Measurements from ENCODE around the gene PLEKHJ1. TPM values are rescaled to one million over a fixed set of nuclear protein-coding genes. Genes with fewer than 3 reads are reported as not detected.

Gene PLEKHJ1
- total and polyA plus RNA-seq, 2 of the 13 experiments (the other 11 are each of a cell fraction or from before 2014, with no cell fraction given): 70.5 to 130 TPM

DNA sequence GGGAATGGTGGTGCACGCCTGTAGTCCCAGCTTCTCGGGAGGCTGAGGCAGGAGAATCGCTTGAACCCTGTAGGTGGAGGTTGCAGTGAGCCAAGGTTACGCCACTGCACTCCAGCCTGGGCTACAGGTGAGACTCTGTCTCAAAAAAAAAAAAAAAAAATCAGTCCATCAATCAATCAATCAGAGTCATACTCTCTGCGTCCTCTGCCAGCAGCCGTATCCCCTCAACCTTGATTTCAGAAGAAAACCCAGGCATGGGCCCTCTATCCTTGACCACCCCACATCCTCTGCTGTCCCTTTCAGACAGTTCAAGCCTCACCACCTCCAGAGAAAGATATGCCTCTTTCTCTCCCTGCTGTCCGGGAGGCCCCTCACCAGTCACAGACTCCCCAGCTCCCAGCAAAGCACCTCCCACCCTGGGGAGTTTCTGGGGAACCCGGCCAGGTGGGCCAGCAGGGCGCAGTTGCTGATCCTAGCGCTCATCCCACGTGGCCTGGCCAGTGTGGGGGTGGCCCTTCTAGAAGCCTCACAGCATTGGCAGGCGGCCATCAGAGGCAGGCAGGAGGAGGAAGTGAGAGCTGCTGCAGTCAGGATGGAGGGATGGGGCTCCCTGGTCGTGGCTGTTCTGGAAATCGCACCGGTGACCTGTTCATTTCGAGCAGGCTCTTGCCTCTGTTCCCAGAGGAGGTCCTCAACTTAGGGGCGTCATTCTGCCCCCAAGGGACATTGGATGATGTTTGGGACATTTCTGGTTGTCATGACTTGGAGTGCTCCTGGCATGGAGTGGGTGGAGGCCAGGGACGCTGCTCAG is 30.3 kb upstream of the PLEKHJ1 start (continued):
- TF ChIP-seq, protein P1, sequence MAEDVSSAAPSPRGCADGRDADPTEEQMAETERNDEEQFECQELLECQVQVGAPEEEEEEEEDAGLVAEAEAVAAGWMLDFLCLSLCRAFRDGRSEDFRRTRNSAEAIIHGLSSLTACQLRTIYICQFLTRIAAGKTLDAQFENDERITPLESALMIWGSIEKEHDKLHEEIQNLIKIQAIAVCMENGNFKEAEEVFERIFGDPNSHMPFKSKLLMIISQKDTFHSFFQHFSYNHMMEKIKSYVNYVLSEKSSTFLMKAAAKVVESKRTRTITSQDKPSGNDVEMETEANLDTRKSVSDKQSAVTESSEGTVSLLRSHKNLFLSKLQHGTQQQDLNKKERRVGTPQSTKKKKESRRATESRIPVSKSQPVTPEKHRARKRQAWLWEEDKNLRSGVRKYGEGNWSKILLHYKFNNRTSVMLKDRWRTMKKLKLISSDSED (CRISPR knock-in tag; IDR thresholded peaks at IDR 0.05): no peak
- peak; percentile 30; the same call in 1 of the 2 replicates for TF ChIP-seq SP5 (CRISPR knock-in tag; IDR thresholded peaks at IDR 0.05; ENCODE audit: borderline replicate concordance, low read depth)
- peak; percentile 28; the same call in 1 of the 2 replicates for TF ChIP-seq SP4 (CRISPR knock-in tag; IDR thresholded peaks at IDR 0.05)
- peak in 1 of 2 experiments; percentile 45; a peak in 1 of 4 replicates for TF ChIP-seq KLF16 (CRISPR knock-in tag; IDR thresholded peaks at IDR 0.05)
- TF ChIP-seq, protein P2, sequence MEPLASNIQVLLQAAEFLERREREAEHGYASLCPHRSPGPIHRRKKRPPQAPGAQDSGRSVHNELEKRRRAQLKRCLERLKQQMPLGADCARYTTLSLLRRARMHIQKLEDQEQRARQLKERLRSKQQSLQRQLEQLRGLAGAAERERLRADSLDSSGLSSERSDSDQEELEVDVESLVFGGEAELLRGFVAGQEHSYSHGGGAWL (CRISPR knock-in tag; IDR thresholded peaks at IDR 0.05): peak; percentile 79; the same call in 1 of the 2 replicates
- TF ChIP-seq ZNF605 (CRISPR knock-in tag; IDR thresholded peaks at IDR 0.05): peak; percentile 77; the same call in 1 of the 2 replicates
- TF ChIP-seq, protein P3, sequence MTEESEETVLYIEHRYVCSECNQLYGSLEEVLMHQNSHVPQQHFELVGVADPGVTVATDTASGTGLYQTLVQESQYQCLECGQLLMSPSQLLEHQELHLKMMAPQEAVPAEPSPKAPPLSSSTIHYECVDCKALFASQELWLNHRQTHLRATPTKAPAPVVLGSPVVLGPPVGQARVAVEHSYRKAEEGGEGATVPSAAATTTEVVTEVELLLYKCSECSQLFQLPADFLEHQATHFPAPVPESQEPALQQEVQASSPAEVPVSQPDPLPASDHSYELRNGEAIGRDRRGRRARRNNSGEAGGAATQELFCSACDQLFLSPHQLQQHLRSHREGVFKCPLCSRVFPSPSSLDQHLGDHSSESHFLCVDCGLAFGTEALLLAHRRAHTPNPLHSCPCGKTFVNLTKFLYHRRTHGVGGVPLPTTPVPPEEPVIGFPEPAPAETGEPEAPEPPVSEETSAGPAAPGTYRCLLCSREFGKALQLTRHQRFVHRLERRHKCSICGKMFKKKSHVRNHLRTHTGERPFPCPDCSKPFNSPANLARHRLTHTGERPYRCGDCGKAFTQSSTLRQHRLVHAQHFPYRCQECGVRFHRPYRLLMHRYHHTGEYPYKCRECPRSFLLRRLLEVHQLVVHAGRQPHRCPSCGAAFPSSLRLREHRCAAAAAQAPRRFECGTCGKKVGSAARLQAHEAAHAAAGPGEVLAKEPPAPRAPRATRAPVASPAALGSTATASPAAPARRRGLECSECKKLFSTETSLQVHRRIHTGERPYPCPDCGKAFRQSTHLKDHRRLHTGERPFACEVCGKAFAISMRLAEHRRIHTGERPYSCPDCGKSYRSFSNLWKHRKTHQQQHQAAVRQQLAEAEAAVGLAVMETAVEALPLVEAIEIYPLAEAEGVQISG (CRISPR knock-in tag; IDR thresholded peaks at IDR 0.05): peak; percentile 19; the same call in 1 of the 2 replicates
- peak; percentile 43; the same call in 1 of the 2 replicates for TF ChIP-seq SALL1 (CRISPR knock-in tag; IDR thresholded peaks at IDR 0.05)
- TF ChIP-seq, protein P4, sequence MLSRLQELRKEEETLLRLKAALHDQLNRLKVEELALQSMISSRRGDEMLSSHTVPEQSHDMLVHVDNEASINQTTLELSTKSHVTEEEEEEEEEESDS (CRISPR knock-in tag; IDR thresholded peaks at IDR 0.05; ENCODE audit: borderline replicate concordance): no peak
- TF ChIP-seq, protein P5, sequence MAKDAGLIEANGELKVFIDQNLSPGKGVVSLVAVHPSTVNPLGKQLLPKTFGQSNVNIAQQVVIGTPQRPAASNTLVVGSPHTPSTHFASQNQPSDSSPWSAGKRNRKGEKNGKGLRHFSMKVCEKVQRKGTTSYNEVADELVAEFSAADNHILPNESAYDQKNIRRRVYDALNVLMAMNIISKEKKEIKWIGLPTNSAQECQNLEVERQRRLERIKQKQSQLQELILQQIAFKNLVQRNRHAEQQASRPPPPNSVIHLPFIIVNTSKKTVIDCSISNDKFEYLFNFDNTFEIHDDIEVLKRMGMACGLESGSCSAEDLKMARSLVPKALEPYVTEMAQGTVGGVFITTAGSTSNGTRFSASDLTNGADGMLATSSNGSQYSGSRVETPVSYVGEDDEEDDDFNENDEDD (CRISPR knock-in tag; IDR thresholded peaks at IDR 0.05; ENCODE audit: borderline replicate concordance): peak; percentile 82
- no peak for TF ChIP-seq PPARG (CRISPR knock-in tag; conservative IDR thresholded peaks at IDR 0.05)
- peak; percentile 47; the same call in 1 of the 2 replicates for TF ChIP-seq NFKB2 (CRISPR knock-in tag; IDR thresholded peaks at IDR 0.05; ENCODE audit: borderline replicate concordance)
- TF ChIP-seq JARID2 (CRISPR knock-in tag; IDR thresholded peaks at IDR 0.05; ENCODE audit: insufficient replicate concordance): no peak
- TF ChIP-seq ZMYM2 (CRISPR knock-in tag; IDR thresholded peaks at IDR 0.05): 0 out of 2 replicates have a peak, but pooled peaks have one; percentile 49
- TF ChIP-seq, protein P6, sequence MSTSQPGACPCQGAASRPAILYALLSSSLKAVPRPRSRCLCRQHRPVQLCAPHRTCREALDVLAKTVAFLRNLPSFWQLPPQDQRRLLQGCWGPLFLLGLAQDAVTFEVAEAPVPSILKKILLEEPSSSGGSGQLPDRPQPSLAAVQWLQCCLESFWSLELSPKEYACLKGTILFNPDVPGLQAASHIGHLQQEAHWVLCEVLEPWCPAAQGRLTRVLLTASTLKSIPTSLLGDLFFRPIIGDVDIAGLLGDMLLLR (CRISPR knock-in tag; IDR thresholded peaks at IDR 0.05): no peak
- no peak for TF ChIP-seq TARDBP (CRISPR knock-in tag; IDR thresholded peaks at IDR 0.05)
- peak; percentile 50; the same call in 1 of the 2 replicates for TF ChIP-seq ZNF292 (CRISPR knock-in tag; IDR thresholded peaks at IDR 0.05; ENCODE audit: borderline replicate concordance, low read depth)
- TF ChIP-seq ZNF121 (CRISPR knock-in tag; IDR thresholded peaks at IDR 0.05): 0 out of 2 replicates have a peak, but pooled peaks have one; percentile 11
- TF ChIP-seq SIN3A (IDR thresholded peaks at IDR 0.05; ENCODE audit: borderline replicate concordance, low read depth, low read length): 0 out of 2 replicates have a peak, but pooled peaks have one; percentile 28
- peak; percentile 75 for TF ChIP-seq SAP130 (CRISPR knock-in tag; IDR thresholded peaks at IDR 0.05; ENCODE audit: low read depth)
- TF ChIP-seq ZNF7 (CRISPR knock-in tag; IDR thresholded peaks at IDR 0.05): no peak
- 0 out of 2 replicates have a peak, but pooled peaks have one; percentile 47 for TF ChIP-seq ZNF317 (CRISPR knock-in tag; IDR thresholded peaks at IDR 0.05)
